Peyer's patch (tissue), 4 donors: ENCODE data around the gene MICAL3.

Source experiments
- POLR2A ChIP-seq, 2 donors: fragments of 450-650 bp; IDR thresholded peaks; one replicate each; pipeline ENCODE4 v1.5.1; 2017; ENCODE audit warnings: antibody characterized with exemption in 2 of 2, mild to moderate bottlenecking in 2 of 2, moderate library complexity in 2 of 2
- TF ChIP-seq, protein P1 (sequence below), 6 experiments: fragments of 450-650 bp in 4 of 6; fragments of 200-600 bp in 2 of 6; sonication (generic) in 1 of 6; IDR thresholded peaks; one replicate each; pipeline ENCODE4 v1.5.1; 2017 to 2019; ENCODE audit warnings: antibody characterized with exemption in 6 of 6, mild to moderate bottlenecking in 3 of 6, moderate library complexity in 1 of 6

- TF ChIP-seq, protein P1, sequence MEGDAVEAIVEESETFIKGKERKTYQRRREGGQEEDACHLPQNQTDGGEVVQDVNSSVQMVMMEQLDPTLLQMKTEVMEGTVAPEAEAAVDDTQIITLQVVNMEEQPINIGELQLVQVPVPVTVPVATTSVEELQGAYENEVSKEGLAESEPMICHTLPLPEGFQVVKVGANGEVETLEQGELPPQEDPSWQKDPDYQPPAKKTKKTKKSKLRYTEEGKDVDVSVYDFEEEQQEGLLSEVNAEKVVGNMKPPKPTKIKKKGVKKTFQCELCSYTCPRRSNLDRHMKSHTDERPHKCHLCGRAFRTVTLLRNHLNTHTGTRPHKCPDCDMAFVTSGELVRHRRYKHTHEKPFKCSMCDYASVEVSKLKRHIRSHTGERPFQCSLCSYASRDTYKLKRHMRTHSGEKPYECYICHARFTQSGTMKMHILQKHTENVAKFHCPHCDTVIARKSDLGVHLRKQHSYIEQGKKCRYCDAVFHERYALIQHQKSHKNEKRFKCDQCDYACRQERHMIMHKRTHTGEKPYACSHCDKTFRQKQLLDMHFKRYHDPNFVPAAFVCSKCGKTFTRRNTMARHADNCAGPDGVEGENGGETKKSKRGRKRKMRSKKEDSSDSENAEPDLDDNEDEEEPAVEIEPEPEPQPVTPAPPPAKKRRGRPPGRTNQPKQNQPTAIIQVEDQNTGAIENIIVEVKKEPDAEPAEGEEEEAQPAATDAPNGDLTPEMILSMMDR (IDR thresholded peaks at IDR 0.05), result no peak
- TF ChIP-seq POLR2A (IDR thresholded peaks at IDR 0.05), result no peak
Observed at GRCh38 chr22:18058371-18059093, 34.2 kb upstream of the MICAL3 start.
